ENCODE results near the gene MED25.

GRCh38 chr19:49875177-49875576 lies 57.1 kb downstream of the MED25 start:
- TF ChIP-seq POLR2A (IDR thresholded peaks at IDR 0.05): no peak
- no peak for TF ChIP-seq CTCF (IDR thresholded peaks at IDR 0.05)
